Neural progenitor cell (in vitro differentiated cells): ENCODE measurements around the gene HMGB2. TPM values are rescaled to one million over a fixed set of nuclear protein-coding genes. Genes with fewer than 3 reads are reported as not detected.

Source experiments
- DNase-seq: peaks from one replicate; pipeline ENCODE4 v3.0.0-alpha.2; 2016; ENCODE audit warnings: low spot score
- H2AFZ ChIP-seq: fragments of 200-600 bp; sonication (generic); replicated peaks from 2 replicates; pipeline ENCODE4 v1.6.1; 2016; ENCODE audit warnings: antibody characterized with exemption
- H3F3A ChIP-seq: fragments of 200-600 bp; sonication (generic); 2 replicates; pipeline ENCODE4 v1.6.1; 2016; ENCODE audit warnings: antibody characterized with exemption, low read depth
- H3K27ac ChIP-seq: fragments of 200-600 bp; sonication (generic); 2 replicates; pipeline ENCODE4 v1.5.1; 2016; ENCODE audit warnings: mild to moderate bottlenecking
- H3K27me3 ChIP-seq: fragments of 200-600 bp; sonication (generic); 2 replicates; pipeline ENCODE4 v1.6.1; 2016; ENCODE audit warnings: mild to moderate bottlenecking, moderate library complexity
- H3K36me3 ChIP-seq: fragments of 200-600 bp; sonication (generic); 2 replicates; pipeline ENCODE4 v1.5.1; 2016
- H3K4me1 ChIP-seq: fragments of 200-600 bp; sonication (generic); 2 replicates; pipeline ENCODE4 v1.6.1; 2016; ENCODE audit warnings: mixed run types
- H3K4me2 ChIP-seq: fragments of 200-600 bp; sonication (generic); 2 replicates; pipeline ENCODE4 v1.6.1; 2016
- H3K4me3 ChIP-seq: fragments of 200-600 bp; sonication (generic); 2 replicates; pipeline ENCODE4 v1.5.1; 2016
- H3K79me2 ChIP-seq: fragments of 200-600 bp; sonication (generic); 2 replicates; pipeline ENCODE4 v1.6.1; 2016; ENCODE audit warnings: low read depth
- H3K9ac ChIP-seq: fragments of 200-600 bp; sonication (generic); 2 replicates; pipeline ENCODE4 v1.6.1; 2016
- H3K9me3 ChIP-seq: fragments of 200-600 bp; sonication (generic); 2 replicates; pipeline ENCODE4 v1.5.1; 2016; ENCODE audit warnings: low read depth
- H4K20me1 ChIP-seq: fragments of 200-600 bp; sonication (generic); 2 replicates; pipeline ENCODE4 v1.6.1; 2016; ENCODE audit warnings: low read depth
- H3K27ac Mint-ChIP-seq: 3 replicates; pipeline ENCODE4 v1.8.0; 2021; ENCODE audit warnings: mixed read lengths
- H3K27me3 Mint-ChIP-seq: 2 replicates; pipeline ENCODE4 v1.8.0; 2022; ENCODE audit warnings: low read depth, mild to moderate bottlenecking, inconsistent platforms, moderate library complexity, mixed read lengths; ENCODE audit not compliant: insufficient read depth
- H3K36me3 Mint-ChIP-seq: 3 replicates; pipeline ENCODE4 v1.8.0; 2021; ENCODE audit warnings: mixed read lengths
- H3K4me1 Mint-ChIP-seq: 3 replicates; pipeline ENCODE4 v1.8.0; 2021; ENCODE audit warnings: mixed read lengths
- H3K4me3 Mint-ChIP-seq: 3 replicates; pipeline ENCODE4 v1.8.0; 2021; ENCODE audit warnings: mild to moderate bottlenecking, moderate library complexity, mixed read lengths
- H3K9me3 Mint-ChIP-seq: 3 replicates; pipeline ENCODE4 v1.8.0; 2020; ENCODE audit warnings: mixed read lengths
- CTCF ChIP-seq: fragments of 200-600 bp; sonication (generic); IDR thresholded peaks from 2 replicates; pipeline ENCODE4 v1.5.1; 2017; ENCODE audit warnings: antibody characterized with exemption, mild to moderate bottlenecking
- EZH2 ChIP-seq: fragments of 200-600 bp; sonication (generic); IDR thresholded peaks from 2 replicates; pipeline ENCODE4 v1.6.1; 2017; ENCODE audit warnings: antibody characterized with exemption, mild to moderate bottlenecking, moderate library complexity
- EZH2phosphoT487 ChIP-seq: fragments of 200-600 bp; sonication (generic); IDR thresholded peaks from 2 replicates; pipeline ENCODE4 v1.6.1; 2017; ENCODE audit warnings: antibody characterized with exemption
- total RNA-seq: library from RNA; depleted of rRNA; stranded (reverse); fragments of >200 nt; gene quantifications from 2 replicates; pipeline ENCODE4 v1.2.3, GENCODE V29; 2015; ENCODE audit warnings: low replicate concordance

HMGB2 gene
- total RNA-seq, 1 donor from 2014 or later, result 1,033 TPM

- Histone ChIP-seq H2AFZ (no peak overlapping the region), H3F3A (no peaks in the 10 kb centered on the region), H4K20me1 (no peaks in the 10 kb centered on the region), H3K27ac (no peak overlapping the region), H3K4me3 (no peak overlapping the region), H3K9me3 (peaks cover 25% of the 10 kb centered on the region), H3K4me2 (no peak overlapping the region), H3K4me1 (peaks cover 6% of the 10 kb centered on the region), H3K36me3 (peaks cover 22% of the 10 kb centered on the region), H3K9ac (no peak overlapping the region), H3K27me3 (no peaks in the 10 kb centered on the region), H3K79me2 (peaks cover 21% of the 10 kb centered on the region)
- Mint-ChIP-seq H3K4me1 (peaks cover 3% of the 10 kb centered on the region), H3K27ac (no peak overlapping the region), H3K9me3 (peaks cover 3% of the 10 kb centered on the region), H3K36me3 (peaks cover 9% of the 10 kb centered on the region), H3K4me3 (no peak overlapping the region), H3K27me3 (no peaks in the 10 kb centered on the region)
- TF ChIP-seq CTCF (no peak), EZH2phosphoT487 (no peak), EZH2 (no peak)
- DNase-seq, result no peak
Measured at GRCh38 chr4:173282626-173283025, 51.5 kb downstream of the HMGB2 start.

- Histone ChIP-seq H3K36me3 (peaks cover 22% of the 10 kb centered on the region), H2AFZ (no peak overlapping the region), H4K20me1 (no peaks in the 10 kb centered on the region), H3K4me3 (no peak overlapping the region), H3F3A (no peaks in the 10 kb centered on the region), H3K79me2 (peaks cover 25% of the 10 kb centered on the region), H3K27me3 (no peaks in the 10 kb centered on the region), H3K9me3 (peaks cover 25% of the 10 kb centered on the region), H3K4me1 (peaks cover 6% of the 10 kb centered on the region), H3K4me2 (no peak overlapping the region), H3K9ac (no peak overlapping the region), H3K27ac (no peak overlapping the region)
- Mint-ChIP-seq H3K27me3 (no peaks in the 10 kb centered on the region), H3K27ac (no peak overlapping the region), H3K36me3 (peaks cover 9% of the 10 kb centered on the region), H3K4me1 (peaks cover 3% of the 10 kb centered on the region), H3K9me3 (peaks cover 1% of the 10 kb centered on the region), H3K4me3 (no peak overlapping the region)
- no peak for DNase-seq
- TF ChIP-seq CTCF, result no peak
- no peak for TF ChIP-seq EZH2phosphoT487
- no peak for TF ChIP-seq EZH2
Measured at GRCh38 chr4:173282256-173282562, 51.9 kb downstream of the HMGB2 start.

- Histone ChIP-seq H3K9me3 (peaks cover 25% of the 10 kb centered on the region), H3F3A (no peaks in the 10 kb centered on the region), H3K27me3 (no peaks in the 10 kb centered on the region), H2AFZ (no peak overlapping the region), H3K36me3 (peaks cover 22% of the 10 kb centered on the region), H3K4me2 (no peak overlapping the region), H3K4me1 (peaks cover 6% of the 10 kb centered on the region), H3K9ac (no peak overlapping the region), H4K20me1 (no peaks in the 10 kb centered on the region), H3K79me2 (peaks cover 25% of the 10 kb centered on the region), H3K4me3 (no peak overlapping the region), H3K27ac (no peak overlapping the region)
- Mint-ChIP-seq H3K4me3 (no peak overlapping the region), H3K27ac (no peak overlapping the region), H3K9me3 (peaks cover 1% of the 10 kb centered on the region), H3K27me3 (no peaks in the 10 kb centered on the region), H3K4me1 (peaks cover 3% of the 10 kb centered on the region), H3K36me3 (peaks cover 9% of the 10 kb centered on the region)
- no peak for DNase-seq
- TF ChIP-seq EZH2phosphoT487 (no peak), CTCF (no peak), EZH2 (no peak)
Measured at GRCh38 chr4:173281406-173282255, 52.5 kb downstream of the HMGB2 start.

Other genes starting within 250 kb of the HMGB2 start
- gene GALNT7, start 165.5 kb downstream of the HMGB2 start, total RNA-seq, result 44.6 and 62.3 TPM in 2 replicates
- gene SAP30, start 36.6 kb upstream of the HMGB2 start, total RNA-seq, result 36.7 and 63.5 TPM in 2 replicates
- gene SCRG1, start 64.8 kb upstream of the HMGB2 start, total RNA-seq, result 0.37 and 0.40 TPM in 2 replicates
- gene HAND2, start 195.9 kb upstream of the HMGB2 start, total RNA-seq, result 0.09 TPM in 1 of 2 replicates, not detected in the other